Neuronal stem cell (in vitro differentiated cells): Measurements from ENCODE around the gene CYP19A1.

Experiments
- DNase-seq: peaks from one replicate; pipeline ENCODE4 v3.0.0-alpha.2; 2013; ENCODE audit warnings: low spot score
- H2AFZ ChIP-seq: one replicate; pipeline ENCODE4 v1.6.1; 2013; ENCODE audit warnings: mild to moderate bottlenecking, low read length, inconsistent platforms
- H2AK5ac ChIP-seq: 2 replicates; pipeline ENCODE4 v1.6.1; 2013; ENCODE audit warnings: low read depth, mild to moderate bottlenecking, inconsistent platforms, low read length, moderate library complexity, mixed read lengths
- H2BK120ac ChIP-seq: 2 replicates; pipeline ENCODE4 v1.6.1; 2013; ENCODE audit warnings: low read depth, mild to moderate bottlenecking, inconsistent platforms, low read length, moderate library complexity, mixed read lengths
- H2BK12ac ChIP-seq: one replicate; pipeline ENCODE4 v1.6.1; 2013; ENCODE audit warnings: low read length, inconsistent platforms
- H2BK15ac ChIP-seq: 2 replicates; pipeline ENCODE4 v1.6.1; 2013; ENCODE audit warnings: mild to moderate bottlenecking, low read length, inconsistent platforms, mixed read lengths
- H2BK5ac ChIP-seq: one replicate; pipeline ENCODE4 v1.6.1; 2013; ENCODE audit warnings: inconsistent platforms, mild to moderate bottlenecking, low read length, moderate library complexity
- H3K14ac ChIP-seq: one replicate; pipeline ENCODE4 v1.6.1; 2013; ENCODE audit warnings: low read length, inconsistent platforms
- H3K18ac ChIP-seq: 2 replicates; pipeline ENCODE4 v1.6.1; 2013; ENCODE audit warnings: low read length, inconsistent platforms
- H3K23ac ChIP-seq: 2 replicates; pipeline ENCODE4 v1.6.1; 2013; ENCODE audit warnings: low read depth, mild to moderate bottlenecking, mixed read lengths, low read length, inconsistent platforms; ENCODE audit not compliant: poor library complexity
- H3K27ac ChIP-seq: replicated peaks from 3 replicates; pipeline ENCODE4 v1.5.1; 2013; ENCODE audit warnings: low read length, inconsistent platforms
- H3K27me3 ChIP-seq, 3 experiments: 2 replicates each; pipeline ENCODE4 v1.6.1; 2013; ENCODE audit warnings: low read length in 3 of 3, mild to moderate bottlenecking in 2 of 3, inconsistent platforms in 1 of 3, low read depth in 1 of 3, mixed read lengths in 1 of 3, moderate library complexity in 1 of 3; ENCODE audit not compliant: control insufficient read depth in 3 of 3, insufficient read depth in 3 of 3
- H3K36me3 ChIP-seq, 2 donors: replicated peaks in 1 of 2; 2 replicates each; pipeline ENCODE4 v1.6.1; 2013; ENCODE audit warnings: low read length in 2 of 2; ENCODE audit not compliant: control insufficient read depth in 2 of 2, insufficient read depth in 2 of 2
- H3K4ac ChIP-seq: 2 replicates; pipeline ENCODE4 v1.6.1; 2013; ENCODE audit warnings: inconsistent platforms, mild to moderate bottlenecking, low read length, moderate library complexity
- H3K4me1 ChIP-seq, 2 donors: 1 replicate in 1 of 2; 2 replicates in 1 of 2; pipeline ENCODE4 v1.6.1; 2013; ENCODE audit warnings: low read length in 2 of 2, low read depth in 1 of 2; ENCODE audit not compliant: control insufficient read depth in 2 of 2, insufficient read depth in 1 of 2
- H3K4me2 ChIP-seq: one replicate; pipeline ENCODE4 v1.6.1; 2013; ENCODE audit warnings: mild to moderate bottlenecking, low read length, inconsistent platforms; ENCODE audit not compliant: insufficient read depth, poor library complexity, severe bottlenecking
- H3K4me3 ChIP-seq, 2 donors: 2 replicates each; pipeline ENCODE4 v1.5.1; 2013; ENCODE audit warnings: low read length in 2 of 2, mild to moderate bottlenecking in 2 of 2, inconsistent platforms in 1 of 2, moderate library complexity in 1 of 2
- H3K79me1 ChIP-seq: one replicate; pipeline ENCODE4 v1.6.1; 2013; ENCODE audit warnings: low read depth, mild to moderate bottlenecking, inconsistent platforms, low read length, moderate library complexity
- H3K9ac ChIP-seq: one replicate; pipeline ENCODE4 v1.6.1; 2013; ENCODE audit warnings: mild to moderate bottlenecking, low read depth, low read length, inconsistent platforms; ENCODE audit not compliant: poor library complexity
- H3K9me3 ChIP-seq, 2 donors: replicated peaks in 1 of 2; 2 replicates each; pipeline versions ENCODE3 to v1.6.1; 2013; ENCODE audit warnings: low read length in 2 of 2, mild to moderate bottlenecking in 2 of 2, inconsistent platforms in 1 of 2, low read depth in 1 of 2, mixed read lengths in 1 of 2, moderate library complexity in 1 of 2; ENCODE audit not compliant: control insufficient read depth in 2 of 2, insufficient read depth in 1 of 2
- H4K8ac ChIP-seq: one replicate; pipeline ENCODE4 v1.6.1; 2013; ENCODE audit warnings: low read depth, mild to moderate bottlenecking, inconsistent platforms, low read length, moderate library complexity
- H4K91ac ChIP-seq: one replicate; pipeline ENCODE4 v1.6.1; 2013; ENCODE audit warnings: low read length, low read depth, mild to moderate bottlenecking, inconsistent platforms; ENCODE audit not compliant: poor library complexity
- WGBS, 2 donors: extraction: QIAGEN DNeasy Blood & Tissue Kit; methylation state at CpG; one replicate each; pipeline ENCODE4 v1.1.7; 2013; ENCODE audit warnings: missing lambda C conversion rate in 2 of 2, mixed read lengths in 1 of 2; ENCODE audit not compliant: insufficient read length in 2 of 2, insufficient replicate concordance in 1 of 2; ENCODE audit errors: extremely low coverage in 2 of 2; 5-methylcytosine and 5-hydroxymethylcytosine counted together

The CYP19A1 gene

GRCh38 chr15:51328926-51329325 lies 9.5 kb downstream of the CYP19A1 start:
- no peaks in the 10 kb centered on the region for H3K79me1 ChIP-seq
- H2AK5ac ChIP-seq, result no peak overlapping the region
- no peak overlapping the region for H2BK12ac ChIP-seq
- H4K91ac ChIP-seq, result no peak overlapping the region
- no peaks in the 10 kb centered on the region for H3K36me3 ChIP-seq
- H3K4ac ChIP-seq, result no peak overlapping the region
- no peak overlapping the region for H2BK120ac ChIP-seq
- H3K27ac ChIP-seq, result no peak overlapping the region
- no peaks in the 10 kb centered on the region for H3K4me1 ChIP-seq
- no peak for DNase-seq
- H3K9me3 ChIP-seq, result peaks cover 0 to 3% of the 10 kb centered on the region in 2 donors
- H2AFZ ChIP-seq, result no peak overlapping the region
- H4K8ac ChIP-seq, result no peak overlapping the region
- no peak overlapping the region for H3K9ac ChIP-seq
- no peak overlapping the region for H3K4me2 ChIP-seq
- H3K14ac ChIP-seq, result no peak overlapping the region
- H3K23ac ChIP-seq, result no peak overlapping the region
- no peaks in the 10 kb centered on the region for H3K27me3 ChIP-seq
- no peak overlapping the region for H3K18ac ChIP-seq
- no peak overlapping the region for H2BK5ac ChIP-seq
- no CpG with 5 or more reads among the region's 4 CpGs for WGBS, 2 donors
- no peak overlapping the region for H2BK15ac ChIP-seq
- H3K4me3 ChIP-seq, result no peak overlapping the region

GRCh38 chr15:51327081-51327480 lies 11.3 kb downstream of the CYP19A1 start:
- peaks cover 0 to 2% of the 10 kb centered on the region in 2 donors for H3K4me1 ChIP-seq
- peaks cover 0 to 3% of the 10 kb centered on the region in 2 donors for H3K9me3 ChIP-seq
- H3K79me1 ChIP-seq, result no peaks in the 10 kb centered on the region
- H3K9ac ChIP-seq, result no peak overlapping the region
- H3K14ac ChIP-seq, result no peak overlapping the region
- no peak overlapping the region for H3K4ac ChIP-seq
- H4K91ac ChIP-seq, result no peak overlapping the region
- H2AK5ac ChIP-seq, result no peak overlapping the region
- H3K36me3 ChIP-seq, result no peaks in the 10 kb centered on the region
- H3K27me3 ChIP-seq, result no peaks in the 10 kb centered on the region
- no peak overlapping the region for H2BK5ac ChIP-seq
- no peak overlapping the region for H3K23ac ChIP-seq
- H2BK15ac ChIP-seq, result no peak overlapping the region
- no peak overlapping the region for H3K18ac ChIP-seq
- no peak overlapping the region for H2BK12ac ChIP-seq
- no peak overlapping the region for H3K27ac ChIP-seq
- no peak overlapping the region for H2AFZ ChIP-seq
- H3K4me3 ChIP-seq, result no peak overlapping the region
- DNase-seq, result no peak
- H2BK120ac ChIP-seq, result no peak overlapping the region
- no peak overlapping the region for H4K8ac ChIP-seq
- WGBS, 2 donors, result no CpG with 5 or more reads among the region's 2 CpGs
- no peak overlapping the region for H3K4me2 ChIP-seq

- no peaks in the 10 kb centered on the region for H3K36me3 ChIP-seq
- H2BK15ac ChIP-seq, result no peak overlapping the region
- no peak overlapping the region for H2AFZ ChIP-seq
- no CpG with 5 or more reads among the region's 3 CpGs for WGBS, 2 donors
- H2BK12ac ChIP-seq, result no peak overlapping the region
- no peak overlapping the region for H2BK5ac ChIP-seq
- no peak overlapping the region for H3K18ac ChIP-seq
- H3K4me1 ChIP-seq, result peaks cover 0 to 2% of the 10 kb centered on the region in 2 donors
- no peak overlapping the region for H3K27ac ChIP-seq
- no peak overlapping the region for H3K4me3 ChIP-seq
- H3K9ac ChIP-seq, result no peak overlapping the region
- no peak overlapping the region for H3K14ac ChIP-seq
- DNase-seq, result no peak
- no peaks in the 10 kb centered on the region for H3K79me1 ChIP-seq
- no peak overlapping the region for H2AK5ac ChIP-seq
- H3K27me3 ChIP-seq, result no peaks in the 10 kb centered on the region
- no peak overlapping the region for H3K4me2 ChIP-seq
- no peak overlapping the region for H3K23ac ChIP-seq
- H3K4ac ChIP-seq, result no peak overlapping the region
- no peak overlapping the region for H4K91ac ChIP-seq
- H2BK120ac ChIP-seq, result no peak overlapping the region
- no peak overlapping the region for H4K8ac ChIP-seq
- H3K9me3 ChIP-seq, result peaks cover 0 to 3% of the 10 kb centered on the region in 2 donors
Measured at GRCh38 chr15:51325167-51325566, 13.2 kb downstream of the CYP19A1 start.

- Histone ChIP-seq H2BK15ac (no peak overlapping the region), H2BK120ac (no peak overlapping the region), H2AFZ (no peak overlapping the region), H2AK5ac (no peak overlapping the region), H4K91ac (no peak overlapping the region), H3K9ac (no peak overlapping the region), H3K36me3 (no peaks in the 10 kb centered on the region), H3K14ac (no peak overlapping the region), H3K23ac (no peak overlapping the region), H2BK5ac (no peak overlapping the region), H3K4me2 (no peak overlapping the region), H3K4me3 (no peak overlapping the region), H3K18ac (no peak overlapping the region), H3K4ac (no peak overlapping the region), H3K4me1 (peaks cover 0 to 2% of the 10 kb centered on the region in 2 donors), H3K27ac (no peak overlapping the region), H3K9me3 (peaks cover 0 to 1% of the 10 kb centered on the region in 2 donors), H3K79me1 (no peaks in the 10 kb centered on the region), H3K27me3 (no peaks in the 10 kb centered on the region), H4K8ac (no peak overlapping the region), H2BK12ac (no peak overlapping the region)
- no peak for DNase-seq
- no CpG with 5 or more reads among the region's 7 CpGs for WGBS, 2 donors
Measured at GRCh38 chr15:51323749-51324148, 14.6 kb downstream of the CYP19A1 start.
